IMR-90 (cell line): ENCODE measurements around the gene LCE2A. TPM values are rescaled to one million over a fixed set of nuclear protein-coding genes. Genes with fewer than 3 reads are reported as not detected.

Experiments used
- ATAC-seq: fragments of 200-7000 bp; cut with Tn5 transposase; 2 replicates; pipeline ENCODE4 v1.9.1; 2020; ENCODE audit warnings: low read depth, mild to moderate bottlenecking, moderate library complexity
- BruUV-seq: library from RNA; stranded (reverse); fragments of 400-500 nt; replicated peaks from 2 replicates; lab custom pipeline; 2021; lab: Mats Ljungman, UMichigan
- CTCF ChIA-PET: fragments of 300-600 bp; formaldehyde crosslinking; extraction: SDS; loops from one replicate; lab custom pipeline; 2021; ENCODE audit warnings: antibody characterized with exemption; lab: Yijun Ruan, JAX
- POLR2A ChIA-PET: fragments of 300-600 bp; sonication (Branson Sonifier 250); formaldehyde crosslinking; loops from one replicate; lab custom pipeline; 2022; ENCODE audit warnings: antibody characterized with exemption; ENCODE audit not compliant: unreplicated experiment; lab: Charles Lee
- DNase-seq: peaks from one replicate; pipeline ENCODE4 v3.0.0; 2013
- H2AFZ ChIP-seq: replicated peaks from 2 replicates; pipeline ENCODE3; 2013; ENCODE audit warnings: low read length, mild to moderate bottlenecking; ENCODE audit not compliant: poor library complexity
- H2AK5ac ChIP-seq: 2 replicates; pipeline ENCODE4 v1.6.1; 2013; ENCODE audit warnings: low read depth, low read length, inconsistent platforms
- H2AK9ac ChIP-seq: replicated peaks from 2 replicates; pipeline ENCODE3; 2013; ENCODE audit warnings: mild to moderate bottlenecking, low read depth, low read length, moderate library complexity; ENCODE audit not compliant: poor library complexity
- H2BK120ac ChIP-seq: 2 replicates; pipeline ENCODE4 v1.6.1; 2013; ENCODE audit warnings: low read depth, low read length, inconsistent platforms
- H2BK15ac ChIP-seq: 3 replicates; pipeline ENCODE4 v1.6.1; 2013; ENCODE audit warnings: low read depth, low read length, inconsistent platforms
- H2BK20ac ChIP-seq: 2 replicates; pipeline ENCODE4 v1.6.1; 2013; ENCODE audit warnings: low read depth, mild to moderate bottlenecking, inconsistent platforms, low read length, moderate library complexity
- H2BK5ac ChIP-seq: 2 replicates; pipeline ENCODE4 v1.6.1; 2013; ENCODE audit warnings: mild to moderate bottlenecking, low read depth, low read length, inconsistent platforms; ENCODE audit not compliant: poor library complexity, severe bottlenecking
- H3K14ac ChIP-seq: replicated peaks from 2 replicates; pipeline ENCODE4 v1.6.1; 2013; ENCODE audit warnings: low read depth, low read length, inconsistent platforms
- H3K18ac ChIP-seq: 2 replicates; pipeline ENCODE4 v1.6.1; 2013; ENCODE audit warnings: low read depth, low read length, control low read depth
- H3K23ac ChIP-seq: 2 replicates; pipeline ENCODE4 v1.6.1; 2013; ENCODE audit warnings: low read depth, low read length, inconsistent platforms
- H3K27ac ChIP-seq: 2 replicates; pipeline ENCODE4 v1.5.1; 2013; ENCODE audit warnings: mild to moderate bottlenecking, control low read depth, low read length; ENCODE audit not compliant: insufficient read depth
- H3K27me3 ChIP-seq: 2 replicates; pipeline ENCODE4 v1.6.1; 2013; ENCODE audit warnings: low read length; ENCODE audit not compliant: control insufficient read depth, insufficient read depth
- H3K36me3 ChIP-seq: 2 replicates; pipeline ENCODE4 v1.6.1; 2013; ENCODE audit warnings: low read length, mixed read lengths; ENCODE audit not compliant: control insufficient read depth, insufficient read depth
- H3K4ac ChIP-seq: 2 replicates; pipeline ENCODE4 v1.6.1; 2013; ENCODE audit warnings: low read depth, low read length, inconsistent platforms
- H3K4me1 ChIP-seq: 2 replicates; pipeline ENCODE4 v1.6.1; 2013; ENCODE audit warnings: low read length, mixed read lengths; ENCODE audit not compliant: control insufficient read depth, insufficient read depth
- H3K4me2 ChIP-seq: 2 replicates; pipeline ENCODE4 v1.6.1; 2013; ENCODE audit warnings: low read depth, mild to moderate bottlenecking, control low read depth, low read length, moderate library complexity
- H3K4me3 ChIP-seq: 2 replicates; pipeline ENCODE4 v1.5.1; 2013; ENCODE audit warnings: low read depth, mild to moderate bottlenecking, control low read depth, low read length, moderate library complexity; ENCODE audit not compliant: insufficient read depth
- H3K56ac ChIP-seq: 2 replicates; pipeline ENCODE4 v1.6.1; 2013; ENCODE audit warnings: low read length, inconsistent platforms; ENCODE audit not compliant: insufficient read depth; ENCODE audit errors: extremely low read depth
- H3K79me1 ChIP-seq, 2 experiments: 2 replicates each; pipeline ENCODE4 v1.6.1; 2013; ENCODE audit warnings: low read length in 2 of 2, inconsistent platforms in 1 of 2, low read depth in 1 of 2
- H3K9ac ChIP-seq: 2 replicates; pipeline ENCODE4 v1.6.1; 2013; ENCODE audit warnings: low read depth, low read length, control low read depth
- H3K9me1 ChIP-seq: 2 replicates; pipeline ENCODE4 v1.6.1; 2013; ENCODE audit warnings: low read length, inconsistent platforms; ENCODE audit not compliant: insufficient read depth
- H3K9me3 ChIP-seq: 2 replicates; pipeline ENCODE4 v1.6.1; 2013; ENCODE audit warnings: low read length; ENCODE audit not compliant: control insufficient read depth, insufficient read depth
- H4K20me1 ChIP-seq: 2 replicates; pipeline ENCODE4 v1.6.1; 2013; ENCODE audit warnings: low read length, inconsistent platforms; ENCODE audit not compliant: insufficient read depth
- H4K5ac ChIP-seq: 2 replicates; pipeline ENCODE4 v1.6.1; 2013; ENCODE audit warnings: mild to moderate bottlenecking, low read depth, low read length, control low read depth
- H4K8ac ChIP-seq, 2 experiments: 2 replicates each; pipeline ENCODE4 v1.6.1; 2013; ENCODE audit warnings: low read depth in 2 of 2, low read length in 2 of 2, control low read depth in 1 of 2, inconsistent platforms in 1 of 2
- H4K91ac ChIP-seq: 2 replicates; pipeline ENCODE4 v1.6.1; 2013; ENCODE audit warnings: low read depth, low read length, inconsistent platforms; ENCODE audit not compliant: insufficient read depth
- BHLHE40 ChIP-seq: fragments of 150-350 bp; IDR thresholded peaks from 2 replicates; pipeline ENCODE4 v1.6.1; 2016; ENCODE audit warnings: mild to moderate bottlenecking, low read depth, low read length
- CHD1 ChIP-seq: IDR thresholded peaks from 2 replicates; pipeline ENCODE4 v1.6.1; 2012; ENCODE audit warnings: low read depth, low read length, improper control_type of control experiment
- FOS ChIP-seq: fragments of 150-350 bp; IDR thresholded peaks from 2 replicates; pipeline ENCODE4 v1.6.1; 2016; ENCODE audit warnings: low read depth, low read length
- MXI1 ChIP-seq: IDR thresholded peaks from 2 replicates; pipeline ENCODE4 v1.6.1; 2012; ENCODE audit warnings: low read depth, mild to moderate bottlenecking, low read length, moderate library complexity, borderline replicate concordance
- NFE2L2 ChIP-seq: fragments of 150-350 bp; IDR thresholded peaks from 2 replicates; pipeline ENCODE4 v1.6.1; 2016; ENCODE audit warnings: low read depth, mild to moderate bottlenecking, low read length
- POLR2A ChIP-seq: IDR thresholded peaks from 2 replicates; pipeline ENCODE4 v1.6.1; 2012; ENCODE audit warnings: mild to moderate bottlenecking, low read depth, low read length
- RAD21 ChIP-seq: IDR thresholded peaks from 2 replicates; pipeline ENCODE4 v1.6.1; 2012; ENCODE audit warnings: low read length, improper control_type of control experiment
- RCOR1 ChIP-seq: IDR thresholded peaks from 2 replicates; pipeline ENCODE4 v1.6.1; 2012; ENCODE audit warnings: mild to moderate bottlenecking, low read length, improper control_type of control experiment; ENCODE audit not compliant: insufficient replicate concordance
- RFX5 ChIP-seq: IDR thresholded peaks from 2 replicates; pipeline ENCODE4 v1.8.0; 2012; ENCODE audit warnings: low read depth, mild to moderate bottlenecking, low read length, moderate library complexity
- SMC3 ChIP-seq: fragments of 150-350 bp; IDR thresholded peaks from 2 replicates; pipeline ENCODE4 v1.6.1; 2016; ENCODE audit warnings: low read depth, mild to moderate bottlenecking, antibody characterized with exemption, low read length, moderate library complexity
- USF2 ChIP-seq: fragments of 150-350 bp; IDR thresholded peaks from 2 replicates; pipeline ENCODE4 v1.6.1; 2017; ENCODE audit warnings: mild to moderate bottlenecking, antibody characterized with exemption, low read length, low read depth
- dilution Hi-C: fragments of 300-500 bp; cut with HindIII; formaldehyde crosslinking; loops from one replicate; pipeline ENCODE4 v1.14.3; 2018; ENCODE audit warnings: low sequenced_read_pairs; ENCODE audit not compliant: unreplicated experiment
- in situ Hi-C: fragments of 300-500 bp; cut with MboI; formaldehyde crosslinking; loops from 3 replicates; pipeline ENCODE4 v1.14.3; 2019; ENCODE audit warnings: low sequenced_read_pairs, inconsistent platforms, mixed read lengths
- intact Hi-C: fragments of 100-400 bp; cut with micrococcal nuclease; formaldehyde crosslinking; loops from 2 replicates; pipeline ENCODE4 v1.10.0; 2022
- polyA plus RNA-seq, 3 experiments: library from polyadenylated mRNA; depleted of rRNA; stranded (reverse); fragments of >200 nt; gene quantifications; 2 replicates each; pipeline ENCODE4 v1.2.3, GENCODE V29; 2012; ENCODE audit warnings: low replicate concordance in 1 of 3
- total RNA-seq: library from RNA; depleted of rRNA; stranded (reverse); fragments of >200 nt; gene quantifications from 2 replicates; pipeline ENCODE4 v1.2.3, GENCODE V29; 2012
- TF ChIP-seq, protein P1 (sequence below): fragments of 150-350 bp; IDR thresholded peaks from 2 replicates; pipeline ENCODE4 v1.6.1; 2016; ENCODE audit warnings: low read depth, mild to moderate bottlenecking, low read length, moderate library complexity, borderline replicate concordance
- TF ChIP-seq, protein P2 (sequence below): conservative IDR thresholded peaks from 2 replicates; pipeline ENCODE4 v1.5.1; 2012; ENCODE audit warnings: mild to moderate bottlenecking, low read depth, low read length, improper control_type of control experiment

Gene LCE2A
- total and polyA plus RNA-seq, 2 of the 4 experiments (the other 2 are of a cell fraction) = 0.50 TPM; not detected in 1

- H3K9ac ChIP-seq = no peak overlapping the region
- DNase-seq (no peak), ATAC-seq (no peak)
- intact Hi-C loops = no loop called here
- H2BK15ac ChIP-seq = no peak overlapping the region
- H3K18ac ChIP-seq = no peak overlapping the region
- no peak overlapping the region for H3K27ac ChIP-seq
- H2AFZ ChIP-seq = no peak overlapping the region
- no peak overlapping the region for H3K4me2 ChIP-seq
- POLR2A ChIA-PET = no interaction called here
- no peak overlapping the region for H4K5ac ChIP-seq
- in situ Hi-C loops = no loop called here
- H4K91ac ChIP-seq = no peak overlapping the region
- H3K4ac ChIP-seq = no peak overlapping the region
- no peak overlapping the region for H3K4me3 ChIP-seq
- no peaks in the 10 kb centered on the region for H3K27me3 ChIP-seq
- TF ChIP-seq CHD1 = no peak
- TF ChIP-seq MXI1 = no peak
- no peak for TF ChIP-seq BHLHE40
- no peak for TF ChIP-seq FOS
- TF ChIP-seq RFX5 = no peak
- no peak for TF ChIP-seq USF2
- TF ChIP-seq RAD21 = no peak
- TF ChIP-seq, protein P1, sequence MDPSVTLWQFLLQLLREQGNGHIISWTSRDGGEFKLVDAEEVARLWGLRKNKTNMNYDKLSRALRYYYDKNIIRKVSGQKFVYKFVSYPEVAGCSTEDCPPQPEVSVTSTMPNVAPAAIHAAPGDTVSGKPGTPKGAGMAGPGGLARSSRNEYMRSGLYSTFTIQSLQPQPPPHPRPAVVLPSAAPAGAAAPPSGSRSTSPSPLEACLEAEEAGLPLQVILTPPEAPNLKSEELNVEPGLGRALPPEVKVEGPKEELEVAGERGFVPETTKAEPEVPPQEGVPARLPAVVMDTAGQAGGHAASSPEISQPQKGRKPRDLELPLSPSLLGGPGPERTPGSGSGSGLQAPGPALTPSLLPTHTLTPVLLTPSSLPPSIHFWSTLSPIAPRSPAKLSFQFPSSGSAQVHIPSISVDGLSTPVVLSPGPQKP = no peak
- TF ChIP-seq POLR2A = no peak
- TF ChIP-seq SMC3 = no peak
- TF ChIP-seq, protein P2, sequence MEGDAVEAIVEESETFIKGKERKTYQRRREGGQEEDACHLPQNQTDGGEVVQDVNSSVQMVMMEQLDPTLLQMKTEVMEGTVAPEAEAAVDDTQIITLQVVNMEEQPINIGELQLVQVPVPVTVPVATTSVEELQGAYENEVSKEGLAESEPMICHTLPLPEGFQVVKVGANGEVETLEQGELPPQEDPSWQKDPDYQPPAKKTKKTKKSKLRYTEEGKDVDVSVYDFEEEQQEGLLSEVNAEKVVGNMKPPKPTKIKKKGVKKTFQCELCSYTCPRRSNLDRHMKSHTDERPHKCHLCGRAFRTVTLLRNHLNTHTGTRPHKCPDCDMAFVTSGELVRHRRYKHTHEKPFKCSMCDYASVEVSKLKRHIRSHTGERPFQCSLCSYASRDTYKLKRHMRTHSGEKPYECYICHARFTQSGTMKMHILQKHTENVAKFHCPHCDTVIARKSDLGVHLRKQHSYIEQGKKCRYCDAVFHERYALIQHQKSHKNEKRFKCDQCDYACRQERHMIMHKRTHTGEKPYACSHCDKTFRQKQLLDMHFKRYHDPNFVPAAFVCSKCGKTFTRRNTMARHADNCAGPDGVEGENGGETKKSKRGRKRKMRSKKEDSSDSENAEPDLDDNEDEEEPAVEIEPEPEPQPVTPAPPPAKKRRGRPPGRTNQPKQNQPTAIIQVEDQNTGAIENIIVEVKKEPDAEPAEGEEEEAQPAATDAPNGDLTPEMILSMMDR = no peak
- no peak for TF ChIP-seq NFE2L2
- TF ChIP-seq RCOR1 = no peak
- no peak overlapping the region for H2BK20ac ChIP-seq
- no peaks in the 10 kb centered on the region for H4K20me1 ChIP-seq
- H2BK5ac ChIP-seq = no peak overlapping the region
- H3K79me1 ChIP-seq = no peaks in the 10 kb centered on the region
- CTCF ChIA-PET = no interaction called here
- 0 out of 2 replicates have a peak, but pooled peaks cover 3% of the 10 kb centered on the region for H3K9me1 ChIP-seq
- no peak overlapping the region for H4K8ac ChIP-seq
- BruUV-seq = no TSS peak
- H2AK5ac ChIP-seq = no peak overlapping the region
- dilution Hi-C loops = no loop called here
- H2AK9ac ChIP-seq = no peak overlapping the region
- H3K14ac ChIP-seq = no peak overlapping the region
- H3K36me3 ChIP-seq = no peaks in the 10 kb centered on the region
- H3K23ac ChIP-seq = no peak overlapping the region
- H3K9me3 ChIP-seq = no peaks in the 10 kb centered on the region
- no peak overlapping the region for H2BK120ac ChIP-seq
- H3K56ac ChIP-seq = no peak overlapping the region
- H3K4me1 ChIP-seq = no peaks in the 10 kb centered on the region
Measured at GRCh38 chr1:152725261-152725660, 27.1 kb downstream of the LCE2A start.
